Fibroblast of pulmonary artery (primary cell): ENCODE results near the gene USP20.

ENCODE experiments used
- DNase-seq: peaks from one replicate; pipeline ENCODE4 v3.0.0-alpha.2; 2010; ENCODE audit warnings: low read depth
- H3K4me3 ChIP-seq: replicated peaks from 2 replicates; pipeline ENCODE4 v1.5.1; 2011; ENCODE audit warnings: low read depth, mild to moderate bottlenecking, control low read depth, low read length, moderate library complexity
- CTCF ChIP-seq: IDR thresholded peaks from 2 replicates; pipeline ENCODE4 v1.5.1; 2011; ENCODE audit warnings: mild to moderate bottlenecking, control low read depth, low read length, inconsistent platforms; ENCODE audit errors: missing control alignments

Gene USP20

GRCh38 chr9:129879103-129879699, 43.9 kb downstream of the USP20 start:
- TF ChIP-seq CTCF, result no peak
- H3K4me3 ChIP-seq, result no peak overlapping the region
- DNase-seq, result no peak

DNA sequence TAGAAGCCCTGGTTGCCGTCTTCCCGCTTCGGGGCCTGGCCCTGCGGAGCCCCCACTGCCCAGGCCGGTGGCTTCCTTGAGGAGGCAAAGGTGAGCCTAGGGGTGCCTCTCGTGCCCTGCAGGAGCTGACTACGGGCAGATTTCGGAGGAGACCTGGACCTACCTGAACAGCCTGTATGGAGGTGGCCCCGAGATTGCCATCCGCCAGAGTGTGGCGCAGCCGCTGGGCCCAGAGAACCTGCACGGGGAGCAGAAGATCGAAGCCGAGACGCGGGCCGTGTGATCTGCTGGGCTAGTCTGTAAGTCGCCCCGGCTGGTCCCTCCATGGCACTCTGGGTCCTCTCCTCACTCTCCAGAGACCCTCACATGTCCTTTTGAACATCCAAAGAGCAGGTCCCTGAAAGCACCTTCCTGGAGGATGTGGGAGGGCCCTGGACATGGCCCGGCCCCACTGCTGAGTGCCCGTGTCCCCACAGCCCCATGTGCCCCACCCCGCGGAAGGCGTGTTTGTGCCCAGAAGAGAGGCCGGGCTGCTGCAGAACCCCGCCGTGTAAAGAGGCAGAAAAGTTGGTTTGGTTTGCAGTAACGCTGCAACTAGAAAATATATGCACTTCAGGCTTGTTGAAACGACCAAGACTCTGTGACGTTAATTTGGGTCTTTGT, 44.9 kb downstream of the USP20 start:
- DNase-seq, result no peak
- no peak for TF ChIP-seq CTCF
- H3K4me3 ChIP-seq, result no peak overlapping the region

DNA sequence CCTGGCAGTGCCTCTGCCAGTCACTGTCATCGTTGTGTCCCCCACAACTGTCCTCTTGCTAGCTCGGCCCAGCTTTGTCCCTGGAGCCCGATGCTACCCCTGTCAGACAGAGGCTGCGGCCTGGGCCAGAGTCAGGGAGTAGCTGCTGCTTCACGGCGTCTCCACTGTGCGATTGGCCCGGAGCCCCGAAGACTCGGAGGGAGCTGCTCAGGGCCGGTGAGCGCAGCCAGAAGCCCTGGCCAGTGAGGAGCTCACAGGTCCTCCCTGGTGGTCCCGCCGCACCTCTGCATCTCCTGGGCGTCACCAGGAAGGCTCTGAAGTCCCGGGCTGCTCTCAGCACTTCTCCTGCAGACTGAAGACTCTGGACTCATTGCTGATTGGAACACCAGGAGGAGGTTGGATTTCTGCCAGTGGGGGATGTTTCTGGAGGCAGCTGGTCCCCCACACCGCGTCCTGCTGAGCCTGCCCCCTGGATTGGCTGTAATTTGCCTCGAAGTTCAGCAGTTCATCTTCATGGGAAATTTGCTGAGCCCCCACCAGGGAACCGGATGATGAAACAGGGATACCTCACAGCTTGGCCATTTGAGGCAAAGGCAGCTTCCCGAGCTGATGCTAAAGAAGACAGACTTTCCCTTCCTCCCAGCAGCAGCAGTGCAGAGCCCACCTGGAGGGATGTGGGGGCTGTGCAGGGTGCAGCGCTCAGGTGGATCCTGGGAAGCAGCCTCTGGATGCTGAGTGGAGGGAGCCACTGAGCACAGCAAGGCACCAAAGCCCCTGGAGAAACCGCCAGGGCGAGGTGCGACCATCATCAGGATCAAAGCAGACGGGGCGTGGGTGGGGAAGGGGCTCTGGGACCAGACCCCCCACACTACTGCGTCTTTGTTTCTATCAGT, 45.6 kb downstream of the USP20 start:
- no peak overlapping the region for H3K4me3 ChIP-seq
- no peak for DNase-seq
- no peak for TF ChIP-seq CTCF

DNA sequence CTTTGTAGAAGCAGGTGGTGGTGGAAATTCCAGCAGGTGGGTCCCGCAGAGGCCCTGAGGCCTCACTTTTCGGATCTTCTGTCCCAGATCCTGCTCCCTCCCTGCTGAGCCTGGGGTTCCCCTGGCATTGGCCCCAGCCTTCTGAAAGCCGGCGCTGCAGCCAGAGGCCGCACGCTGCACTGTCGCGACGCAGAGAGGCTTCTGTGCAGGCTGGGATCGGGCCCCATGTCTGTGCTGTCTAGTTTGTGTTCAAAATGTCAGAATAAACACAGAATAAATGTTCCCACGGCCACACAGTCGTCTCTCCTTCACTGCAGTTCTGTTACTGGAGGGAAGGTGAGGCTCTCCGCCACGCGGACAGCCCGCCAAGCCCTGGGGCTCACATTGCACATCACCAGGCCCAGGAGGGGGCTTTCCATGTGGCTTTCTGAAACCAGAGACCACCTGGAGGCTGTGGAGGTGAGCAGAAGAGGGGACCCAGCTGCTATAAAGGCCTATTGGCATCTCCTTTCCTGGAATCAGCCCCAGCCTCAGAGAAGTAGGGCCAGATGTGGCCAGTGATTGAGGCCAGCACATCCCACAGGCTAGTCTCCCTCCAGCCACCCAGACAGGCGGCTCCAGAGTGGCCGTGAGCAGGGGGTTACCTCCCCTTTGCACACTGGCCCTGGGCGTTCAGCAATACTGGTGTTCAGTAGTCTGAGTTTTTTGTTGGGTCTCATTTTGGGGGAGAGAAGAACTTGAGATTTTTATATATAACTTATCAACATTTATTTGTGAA, 46.5 kb downstream of the USP20 start:
- H3K4me3 ChIP-seq, result no peak overlapping the region
- TF ChIP-seq CTCF, result no peak

DNA sequence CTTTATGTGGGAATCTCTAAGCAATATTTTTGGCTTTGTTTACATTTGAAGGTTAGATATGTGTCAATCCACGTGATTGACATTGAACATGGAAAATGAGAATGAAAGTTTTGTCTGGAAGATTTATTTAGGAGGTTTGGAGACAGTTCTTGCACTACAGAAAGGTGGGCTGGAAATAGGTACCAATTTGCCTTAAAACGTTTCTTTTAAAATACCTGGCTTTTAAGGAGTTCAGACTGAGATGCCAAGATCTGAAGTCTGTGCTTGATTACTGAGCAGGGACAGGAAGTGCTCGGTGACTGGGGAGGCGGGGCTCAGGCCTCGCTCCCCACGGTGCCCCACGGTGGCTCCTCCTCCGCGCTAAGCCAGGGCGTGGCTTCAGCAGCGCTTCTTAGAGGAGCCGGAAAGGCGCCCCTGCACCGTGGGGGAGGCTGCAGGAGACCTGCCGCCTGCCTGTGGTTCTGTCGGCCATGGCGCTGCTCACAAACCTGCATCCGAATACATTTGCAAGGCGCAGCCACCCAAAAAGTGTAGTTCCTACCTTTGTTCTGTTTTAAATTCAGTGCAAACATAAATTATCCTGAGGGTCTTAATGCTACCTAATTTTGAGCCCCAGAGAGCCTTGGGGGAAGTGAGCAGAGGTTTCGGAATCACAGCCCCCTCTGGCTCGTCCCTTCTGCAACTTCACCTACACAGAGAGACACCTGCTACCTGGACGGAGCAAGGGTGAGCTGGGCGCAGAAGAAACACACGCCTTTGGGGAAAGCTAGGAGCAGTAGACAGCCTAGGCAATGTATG, 49.2 kb downstream of the USP20 start:
- DNase-seq, result peak; percentile 64
- no peak for TF ChIP-seq CTCF
- peak overlapping the region; percentile 27 for H3K4me3 ChIP-seq

More for the DNA sequence above, 46.5 kb downstream of the USP20 start:
- no peak for DNase-seq
